ENCODE results near the gene MBOAT1. TPM values are rescaled to one million over a fixed set of nuclear protein-coding genes. Genes with fewer than 3 reads are reported as not detected.

The MBOAT1 gene
- total RNA-seq, 8 experiments from 2014 or later = 0.46 to 3.6 (median 1.4) TPM

DNA sequence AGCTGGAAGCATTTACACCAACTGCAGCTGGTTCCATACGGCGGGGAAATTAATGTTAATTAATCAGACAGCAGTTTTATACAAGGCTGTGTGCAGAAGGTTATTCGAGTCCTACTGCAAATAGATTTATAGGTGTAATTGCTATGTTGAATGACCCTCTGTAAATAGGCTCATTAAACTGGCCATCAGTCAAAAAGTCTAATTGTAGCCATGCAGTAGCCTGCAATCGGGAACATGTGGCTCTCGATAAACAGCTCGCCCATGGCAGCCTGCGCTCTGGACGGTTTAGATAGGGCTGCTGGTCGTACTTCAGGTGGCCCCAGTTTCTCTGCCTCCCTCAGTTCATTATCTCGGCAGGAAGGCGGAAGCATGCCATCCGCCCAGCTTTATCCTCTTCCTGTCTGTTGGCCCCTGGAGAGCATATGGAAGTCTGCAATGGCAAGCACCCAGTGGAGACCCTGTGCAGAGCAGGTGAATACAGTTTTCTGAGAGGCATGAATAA lies 143.2 kb downstream of the MBOAT1 start:
- WGBS, 10 experiments = 0 to 100% (median 66%) methylated on average over 1 to 10 of the region's 12 CpGs; no CpG with 5 or more reads in 2 of the 10 experiments
- Histone ChIP-seq H3K27ac (peak overlapping the region in 1 of 2 donors; percentile 52), H3K4me1 (replicated peaks in 1 of 2) (peaks cover 4 to 15% of the 10 kb centered on the region in 2 donors), H3K4me3 (no peak overlapping the region)
- in situ Hi-C loops (cut with MboI; ENCODE audit: low pct_unique_long_range_greater_than_20kb in 2 of 9, low sequenced_read_pairs in 9 of 9, unreplicated experiment in 9 of 9) = loop anchor here in 7 of 9 experiments (25.0 kb wide), 4 partner anchors 1082 to 1482 kb away; no protein-coding TSS in a partner anchor
- ATAC-seq (replicated peaks in 6 of 8) = peak in 5 of 8 experiments; percentile 86 to 90 (median 88)

DNA sequence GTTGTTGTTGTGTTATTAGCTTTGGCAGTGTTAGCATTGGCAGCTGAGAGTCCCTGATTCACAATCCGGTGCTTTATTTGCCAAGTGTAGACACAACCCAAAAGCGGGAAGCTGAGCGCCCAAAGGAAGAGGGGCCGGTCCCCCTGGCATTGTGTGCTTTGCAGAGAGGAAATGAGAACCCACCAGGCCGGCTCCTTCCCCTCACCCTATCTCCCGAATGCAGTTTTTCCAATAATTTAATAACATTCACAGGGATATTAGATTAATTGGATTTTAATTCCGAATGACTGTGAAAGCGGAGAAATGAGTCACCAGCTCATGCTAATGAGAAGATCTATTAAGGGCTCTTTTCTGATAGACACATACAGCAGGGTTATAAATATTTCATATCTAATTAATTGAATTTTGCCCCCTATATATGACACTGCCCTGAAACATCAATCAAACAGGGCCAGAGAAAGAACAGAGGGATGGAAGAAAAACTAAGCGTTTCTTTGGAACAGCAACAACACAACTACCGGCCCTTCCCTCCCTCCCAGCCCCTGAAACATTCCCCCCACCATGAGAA lies 143.8 kb downstream of the MBOAT1 start:
- Histone ChIP-seq H3K4me3 (no peak overlapping the region), H3K4me1 (replicated peaks in 1 of 2) (peaks cover 4 to 15% of the 10 kb centered on the region in 2 donors), H3K27ac (peak overlapping the region in 1 of 2 donors; percentile 38)
- in situ Hi-C loops (cut with MboI; ENCODE audit: low pct_unique_long_range_greater_than_20kb in 2 of 9, low sequenced_read_pairs in 9 of 9, unreplicated experiment in 9 of 9) = loop anchor here in 7 of 9 experiments (25.0 kb wide), 4 partner anchors 1081 to 1481 kb away; no protein-coding TSS in a partner anchor
- peak in 5 of 8 experiments; percentile 77 to 82 (median 79) for ATAC-seq (replicated peaks in 6 of 8)
- 47 to 77% (median 70%) methylated on average over 2 to 10 of the region's 10 CpGs; no CpG with 5 or more reads in 3 of the 10 experiments for WGBS, 10 experiments

DNA sequence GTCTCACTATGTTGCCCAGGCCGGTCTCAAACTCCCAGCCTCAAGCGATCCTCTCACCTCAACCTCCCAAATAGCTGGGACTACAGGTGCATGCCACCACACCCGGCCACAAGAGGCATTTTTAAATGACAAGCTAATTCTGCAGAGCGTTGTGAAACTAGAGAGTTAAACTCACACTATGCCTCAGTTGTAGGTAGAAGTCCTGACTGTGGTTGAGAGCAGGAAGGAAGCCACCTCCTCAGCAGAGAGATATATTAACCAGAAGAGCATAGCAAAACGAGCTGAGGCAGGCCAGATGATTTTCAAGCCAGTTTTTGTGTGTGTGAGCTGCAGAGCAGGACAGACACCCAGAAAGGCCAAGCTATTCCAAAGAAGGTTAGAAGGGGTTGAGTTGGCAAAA lies 150.3 kb downstream of the MBOAT1 start:
- no peak for ATAC-seq (replicated peaks in 6 of 8)
- WGBS, 10 experiments = 13 to 100% (median 73%) methylated on average over 1 to 5 of the region's 5 CpGs; no CpG with 5 or more reads in 4 of the 10 experiments
- Histone ChIP-seq H3K4me1 (replicated peaks in 1 of 2) (peaks cover 0 to 8% of the 10 kb centered on the region in 2 donors), H3K4me3 (no peak overlapping the region), H3K27ac (no peak overlapping the region)
- in situ Hi-C loops (cut with MboI; ENCODE audit: low pct_unique_long_range_greater_than_20kb in 2 of 9, low sequenced_read_pairs in 9 of 9, unreplicated experiment in 9 of 9) = loop anchor here in 7 of 9 experiments (25.0 kb wide), 4 partner anchors 1075 to 1475 kb away; no protein-coding TSS in a partner anchor

DNA sequence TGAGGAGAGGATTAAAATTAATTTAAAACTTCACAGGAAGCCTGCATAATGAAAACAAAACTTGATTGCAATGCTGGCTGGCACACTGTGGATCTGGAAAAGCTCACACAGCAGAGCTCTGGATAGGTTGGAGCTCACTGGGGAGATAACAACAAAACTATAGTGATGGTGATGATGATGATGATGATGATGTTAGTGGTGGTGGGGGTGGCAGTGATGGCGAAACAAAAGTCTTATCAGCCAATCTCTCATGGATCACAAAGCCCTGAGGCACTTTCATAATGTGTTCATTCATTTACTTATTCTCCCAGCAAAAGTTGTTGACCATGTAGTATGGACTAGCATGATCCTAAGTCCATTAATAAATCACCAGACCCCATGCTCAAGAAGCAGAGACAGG lies 152.0 kb downstream of the MBOAT1 start:
- no peak for ATAC-seq (replicated peaks in 6 of 8)
- no peak overlapping the region for H3K4me3 ChIP-seq
- 60 to 100% (median 100%) methylated on average over 1 of the region's 1 CpG; no CpG with 5 or more reads in 4 of the 10 experiments for WGBS, 10 experiments
- peaks cover 5 to 15% of the 10 kb centered on the region in 2 donors for H3K4me1 ChIP-seq (replicated peaks in 1 of 2)
- no peak overlapping the region for H3K27ac ChIP-seq
- in situ Hi-C loops (cut with MboI; ENCODE audit: low pct_unique_long_range_greater_than_20kb in 2 of 9, low sequenced_read_pairs in 9 of 9, unreplicated experiment in 9 of 9) = loop anchor here in 7 of 9 experiments (25.0 kb wide), 4 partner anchors 1073 to 1473 kb away; no protein-coding TSS in a partner anchor

DNA sequence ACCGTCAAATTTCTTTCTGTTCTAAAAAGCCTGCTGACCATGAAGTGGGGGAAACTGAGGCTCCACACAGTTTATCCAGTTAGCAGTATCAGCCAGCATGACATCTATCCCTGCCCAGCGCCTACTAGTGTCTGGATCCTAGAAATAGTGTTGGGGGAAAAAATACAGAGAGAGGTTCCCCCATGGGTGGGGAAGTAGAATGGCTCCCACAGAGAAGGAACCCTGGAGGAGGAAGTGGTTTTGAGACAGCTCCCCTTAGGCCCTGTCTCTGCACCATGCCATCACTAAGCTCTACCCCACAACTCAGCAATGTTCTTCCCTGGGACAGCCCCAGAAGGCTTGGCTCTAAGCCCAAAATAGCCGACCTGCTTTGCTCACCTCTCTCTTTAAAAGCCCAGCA lies 153.4 kb downstream of the MBOAT1 start:
- WGBS, 10 experiments = 0 to 100% (median 82%) methylated on average over 1 to 3 of the region's 3 CpGs; no CpG with 5 or more reads in 4 of the 10 experiments
- H3K4me3 ChIP-seq = no peak overlapping the region
- peaks cover 5 to 15% of the 10 kb centered on the region in 2 donors for H3K4me1 ChIP-seq (replicated peaks in 1 of 2)
- H3K27ac ChIP-seq = no peak overlapping the region
- no peak for ATAC-seq (replicated peaks in 6 of 8)
- in situ Hi-C loops (cut with MboI; ENCODE audit: low pct_unique_long_range_greater_than_20kb in 2 of 9, low sequenced_read_pairs in 9 of 9, unreplicated experiment in 9 of 9) = loop anchor here in 7 of 9 experiments (25.0 kb wide), 4 partner anchors 1072 to 1472 kb away; no protein-coding TSS in a partner anchor

DNA sequence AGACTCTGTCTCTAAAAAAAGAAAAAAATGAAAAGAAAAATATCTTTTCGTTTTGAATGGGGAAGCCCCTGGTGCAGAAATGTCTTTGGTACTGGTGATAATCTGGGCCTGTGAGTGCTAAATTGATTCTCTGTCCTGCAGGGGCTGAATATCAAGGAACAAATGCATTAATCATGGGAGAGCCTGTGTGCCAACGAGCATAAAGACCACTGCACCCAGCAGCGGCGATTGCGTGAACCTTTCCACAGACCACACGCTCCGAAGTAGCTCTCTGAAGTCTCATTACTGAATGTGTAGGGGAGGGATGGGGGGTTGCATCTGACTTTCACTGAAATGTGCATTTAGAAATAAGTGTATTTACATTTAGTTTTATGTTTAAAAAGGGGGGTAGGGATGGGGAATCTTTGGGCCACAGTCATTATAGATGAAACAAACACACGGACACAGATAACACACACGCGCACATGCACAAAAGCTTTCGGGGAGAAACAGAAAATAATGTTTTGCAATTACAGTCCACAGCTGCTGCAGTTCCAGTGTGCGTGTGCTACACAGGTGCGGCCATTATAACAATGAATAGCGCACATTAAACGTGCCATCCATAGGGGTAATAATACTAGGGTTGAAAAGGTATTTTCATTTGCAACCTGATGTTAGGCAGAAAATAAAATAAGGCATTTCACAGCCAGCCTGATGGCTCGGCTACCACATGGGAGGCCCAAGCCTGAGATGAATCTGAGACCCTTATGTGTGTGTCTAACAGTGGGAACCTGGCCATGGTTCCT lies 154.0 kb downstream of the MBOAT1 start:
- Histone ChIP-seq H3K27ac (no peak overlapping the region), H3K4me3 (no peak overlapping the region), H3K4me1 (replicated peaks in 1 of 2) (peaks cover 5 to 15% of the 10 kb centered on the region in 2 donors)
- in situ Hi-C loops (cut with MboI; ENCODE audit: low pct_unique_long_range_greater_than_20kb in 2 of 9, low sequenced_read_pairs in 9 of 9, unreplicated experiment in 9 of 9) = loop anchor here in 7 of 9 experiments (25.0 kb wide), 4 partner anchors 1071 to 1471 kb away; no protein-coding TSS in a partner anchor
- peak in 1 of 8 experiments; percentile 21 for ATAC-seq (replicated peaks in 6 of 8)
- 50 to 100% (median 78%) methylated on average over 1 to 12 of the region's 16 CpGs for WGBS, 10 experiments

DNA sequence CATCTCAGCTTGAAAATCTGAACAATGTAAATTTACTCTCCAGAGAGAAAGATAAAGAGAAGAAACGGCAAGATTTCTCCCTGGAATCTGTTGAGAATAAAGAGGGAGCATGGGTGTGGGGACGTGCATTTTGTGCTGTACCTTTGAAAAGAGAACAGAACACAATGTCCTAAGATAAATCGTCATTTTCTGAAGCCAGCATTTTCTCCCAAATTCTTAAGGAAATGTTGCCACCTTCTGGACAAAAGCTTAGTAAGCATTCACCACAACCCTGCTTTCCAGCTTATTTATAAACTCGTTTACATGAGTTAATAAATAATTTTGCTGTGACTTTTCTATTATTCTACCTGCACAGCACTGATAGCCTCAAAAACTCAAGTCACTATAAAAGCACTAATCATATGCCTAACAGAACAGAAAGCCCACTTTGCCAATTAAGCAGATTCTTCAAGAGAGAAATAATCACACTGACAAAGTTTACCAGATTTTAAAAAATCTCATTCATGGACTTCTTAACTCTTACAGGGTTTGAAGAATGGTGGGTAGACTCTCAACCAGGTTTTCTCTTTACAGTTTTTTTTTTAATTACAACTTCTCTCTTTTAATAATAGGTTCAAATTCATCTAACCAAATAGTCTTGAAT lies 155.8 kb downstream of the MBOAT1 start:
- no peak overlapping the region for H3K4me3 ChIP-seq
- 0 to 15% (median 0%) methylated on average over 1 to 4 of the region's 4 CpGs for WGBS, 10 experiments
- ATAC-seq (replicated peaks in 6 of 8) = peak in 6 of 8 experiments; percentile 20 to 61 (median 44)
- peaks cover 5 to 15% of the 10 kb centered on the region in 2 donors for H3K4me1 ChIP-seq (replicated peaks in 1 of 2)
- no peak overlapping the region for H3K27ac ChIP-seq
- in situ Hi-C loops (cut with MboI; ENCODE audit: low pct_unique_long_range_greater_than_20kb in 2 of 9, low sequenced_read_pairs in 9 of 9, unreplicated experiment in 9 of 9) = loop anchor here in 7 of 9 experiments (25.0 kb wide), 4 partner anchors 1069 to 1469 kb away; no protein-coding TSS in a partner anchor

DNA sequence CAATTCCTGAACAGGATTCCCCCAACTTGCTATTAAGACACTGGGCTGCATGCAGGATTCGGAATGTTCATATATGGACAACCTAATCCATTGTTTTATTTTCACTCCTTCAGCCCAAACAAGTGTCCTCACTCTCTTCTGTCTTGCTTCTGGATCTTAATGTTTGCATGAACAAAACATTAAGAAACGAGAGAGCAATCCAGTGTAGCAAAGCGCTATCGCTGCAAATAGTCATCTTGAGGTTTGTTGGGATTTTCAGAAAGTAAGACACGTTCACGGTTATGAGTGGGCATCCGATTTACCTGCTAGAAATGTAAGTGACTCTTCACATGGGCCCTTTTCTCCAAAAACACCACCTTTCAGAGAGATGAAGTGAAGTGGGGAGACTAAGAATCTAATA lies 156.4 kb downstream of the MBOAT1 start:
- Histone ChIP-seq H3K4me3 (no peak overlapping the region), H3K4me1 (replicated peaks in 1 of 2) (peaks cover 5 to 15% of the 10 kb centered on the region in 2 donors), H3K27ac (no peak overlapping the region)
- in situ Hi-C loops (cut with MboI; ENCODE audit: low pct_unique_long_range_greater_than_20kb in 2 of 9, low sequenced_read_pairs in 9 of 9, unreplicated experiment in 9 of 9) = loop anchor here in 7 of 9 experiments (25.0 kb wide), 4 partner anchors 1069 to 1469 kb away; no protein-coding TSS in a partner anchor
- no peak for ATAC-seq (replicated peaks in 6 of 8)
- WGBS, 10 experiments = 56 to 94% (median 84%) methylated on average over 3 to 7 of the region's 7 CpGs

Other genes starting within 250 kb of the MBOAT1 start
- gene E2F3, start 189.4 kb upstream of the MBOAT1 start, total RNA-seq = 10 to 100 TPM in 3 of 8 experiments, 1 to 10 TPM in 5; 6.1 to 24.3 (median 8.3) TPM

Measured in motor neuron (in vitro differentiated cells).